ENCODE results near the gene BBIP1.

The BBIP1 gene

GRCh38 chr10:110918643-110919348, at the start of gene BBIP1:
TSS of gene BBIP1 (minus strand) at chr10:110919180. CDS start at chr10:110918157, 1,023 bp downstream.
- H3K9me3 Mint-ChIP-seq: no peaks in the 10 kb centered on the region
- CTCF ChIA-PET: interaction anchor here (0.9 to 2.8 kb wide), 6 partner anchors 16 to 172 kb away, joined by 3 to 10 read pairs (median 6); no protein-coding TSS in a partner anchor
- peaks cover 38% of the 10 kb centered on the region for H3K4me1 Mint-ChIP-seq
- H3K27ac Mint-ChIP-seq: peak within 1 kb of the TSS; percentile 98
- no peak for DNase-seq
- H3K36me3 Mint-ChIP-seq: peaks cover 6% of the 10 kb centered on the region
- peak within 1 kb of the TSS; percentile 91 for H3K4me3 Mint-ChIP-seq
- H3K27me3 Mint-ChIP-seq: no peaks in the 10 kb centered on the region

DNA sequence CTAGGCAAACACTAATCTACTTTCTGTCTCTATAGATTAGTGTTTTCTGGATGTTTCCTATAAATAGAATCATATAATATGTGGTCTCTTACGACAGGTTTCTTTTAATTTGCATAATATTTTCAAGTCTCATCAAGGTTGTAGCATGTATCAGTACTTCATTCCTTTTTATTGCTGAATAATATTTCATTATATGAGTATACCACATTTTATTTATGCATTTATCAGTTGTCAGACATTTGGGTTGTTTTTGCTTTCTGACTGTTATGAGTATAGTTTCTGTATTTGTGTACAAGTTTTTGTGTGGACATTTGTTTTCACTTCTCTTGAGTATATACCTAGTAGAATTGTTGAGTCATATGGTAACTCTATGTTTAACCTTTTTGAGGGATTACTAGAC, 48.7 kb upstream of the BBIP1 start:
- DNase-seq: no peak
- Mint-ChIP-seq H3K27ac (no peak overlapping the region), H3K4me1 (peaks cover 2% of the 10 kb centered on the region), H3K4me3 (no peak overlapping the region), H3K36me3 (peaks cover 21% of the 10 kb centered on the region), H3K27me3 (no peaks in the 10 kb centered on the region), H3K9me3 (no peaks in the 10 kb centered on the region)
- CTCF ChIA-PET: interaction anchor here (1.3 kb wide), 1 partner anchor 11 kb away, joined by 3 read pairs; no protein-coding TSS in a partner anchor

DNA sequence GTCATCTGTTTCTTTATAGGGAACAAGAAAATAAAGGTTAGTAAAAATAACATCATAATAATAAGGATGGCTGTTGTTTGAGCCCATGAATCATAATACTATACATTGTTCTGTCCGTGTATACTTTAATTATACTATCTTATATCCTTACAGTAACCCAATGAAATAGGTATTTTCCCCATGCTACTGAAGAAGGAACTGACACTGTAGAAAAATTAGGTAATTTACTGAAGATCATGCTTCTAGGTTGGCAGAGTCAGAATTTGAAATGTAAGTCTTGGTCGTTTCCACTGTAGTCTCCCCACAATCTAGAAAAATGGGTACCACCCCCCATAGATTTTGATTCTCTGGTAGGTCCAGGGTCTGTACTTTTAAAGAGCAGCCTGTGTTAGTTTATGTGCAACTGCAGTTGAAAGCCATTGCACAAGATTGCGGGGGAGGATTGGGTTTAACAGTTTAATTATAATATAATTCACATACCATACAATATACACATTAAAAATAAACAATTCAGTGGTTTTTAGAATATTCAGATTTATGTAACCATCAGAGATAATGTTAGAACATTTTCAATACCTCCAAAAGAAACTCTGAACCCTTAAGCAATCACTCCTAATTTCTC, 48.1 kb upstream of the BBIP1 start:
- Mint-ChIP-seq H3K4me1 (peaks cover 2% of the 10 kb centered on the region), H3K4me3 (no peak overlapping the region), H3K9me3 (no peaks in the 10 kb centered on the region), H3K27ac (no peak overlapping the region), H3K36me3 (peaks cover 18% of the 10 kb centered on the region), H3K27me3 (no peaks in the 10 kb centered on the region)
- no peak for DNase-seq
- CTCF ChIA-PET: no interaction called here

GRCh38 chr10:110966146-110966545, 47.2 kb upstream of the BBIP1 start:
- H3K9me3 Mint-ChIP-seq: no peaks in the 10 kb centered on the region
- no peak for DNase-seq
- H3K4me1 Mint-ChIP-seq: peaks cover 2% of the 10 kb centered on the region
- CTCF ChIA-PET: no interaction called here
- no peak overlapping the region for H3K27ac Mint-ChIP-seq
- H3K27me3 Mint-ChIP-seq: no peaks in the 10 kb centered on the region
- no peak overlapping the region for H3K4me3 Mint-ChIP-seq
- H3K36me3 Mint-ChIP-seq: peaks cover 18% of the 10 kb centered on the region

- Mint-ChIP-seq H3K9me3 (no peaks in the 10 kb centered on the region), H3K4me3 (no peak overlapping the region), H3K27me3 (no peaks in the 10 kb centered on the region), H3K27ac (no peak overlapping the region), H3K36me3 (peaks cover 14% of the 10 kb centered on the region), H3K4me1 (no peaks in the 10 kb centered on the region)
- CTCF ChIA-PET: no interaction called here
- no peak for DNase-seq
These were observed 46.2 kb upstream of the BBIP1 start for GRCh38 chr10:110965216-110965615.

- H3K9me3 Mint-ChIP-seq: no peaks in the 10 kb centered on the region
- H3K27me3 Mint-ChIP-seq: no peaks in the 10 kb centered on the region
- H3K4me1 Mint-ChIP-seq: no peaks in the 10 kb centered on the region
- no peak overlapping the region for H3K4me3 Mint-ChIP-seq
- no peak overlapping the region for H3K27ac Mint-ChIP-seq
- H3K36me3 Mint-ChIP-seq: peaks cover 11% of the 10 kb centered on the region
- DNase-seq: no peak
- CTCF ChIA-PET: no interaction called here
These were observed 45.7 kb upstream of the BBIP1 start for GRCh38 chr10:110964681-110965080.

GRCh38 chr10:110963162-110963561, 44.2 kb upstream of the BBIP1 start:
- Mint-ChIP-seq H3K27ac (no peak overlapping the region), H3K4me1 (no peaks in the 10 kb centered on the region), H3K36me3 (peaks cover 11% of the 10 kb centered on the region), H3K4me3 (no peak overlapping the region), H3K9me3 (no peaks in the 10 kb centered on the region), H3K27me3 (no peaks in the 10 kb centered on the region)
- CTCF ChIA-PET: no interaction called here
- DNase-seq: no peak

GRCh38 chr10:110962443-110962842, 43.5 kb upstream of the BBIP1 start:
- CTCF ChIA-PET: no interaction called here
- H3K9me3 Mint-ChIP-seq: no peaks in the 10 kb centered on the region
- no peak for DNase-seq
- no peaks in the 10 kb centered on the region for H3K27me3 Mint-ChIP-seq
- H3K27ac Mint-ChIP-seq: no peak overlapping the region
- no peak overlapping the region for H3K4me3 Mint-ChIP-seq
- H3K4me1 Mint-ChIP-seq: no peaks in the 10 kb centered on the region
- H3K36me3 Mint-ChIP-seq: peaks cover 7% of the 10 kb centered on the region

GRCh38 chr10:110960333-110960712, 41.3 kb upstream of the BBIP1 start:
- Mint-ChIP-seq H3K4me1 (no peaks in the 10 kb centered on the region), H3K27ac (no peak overlapping the region)
- CTCF ChIA-PET: no interaction called here

DNA sequence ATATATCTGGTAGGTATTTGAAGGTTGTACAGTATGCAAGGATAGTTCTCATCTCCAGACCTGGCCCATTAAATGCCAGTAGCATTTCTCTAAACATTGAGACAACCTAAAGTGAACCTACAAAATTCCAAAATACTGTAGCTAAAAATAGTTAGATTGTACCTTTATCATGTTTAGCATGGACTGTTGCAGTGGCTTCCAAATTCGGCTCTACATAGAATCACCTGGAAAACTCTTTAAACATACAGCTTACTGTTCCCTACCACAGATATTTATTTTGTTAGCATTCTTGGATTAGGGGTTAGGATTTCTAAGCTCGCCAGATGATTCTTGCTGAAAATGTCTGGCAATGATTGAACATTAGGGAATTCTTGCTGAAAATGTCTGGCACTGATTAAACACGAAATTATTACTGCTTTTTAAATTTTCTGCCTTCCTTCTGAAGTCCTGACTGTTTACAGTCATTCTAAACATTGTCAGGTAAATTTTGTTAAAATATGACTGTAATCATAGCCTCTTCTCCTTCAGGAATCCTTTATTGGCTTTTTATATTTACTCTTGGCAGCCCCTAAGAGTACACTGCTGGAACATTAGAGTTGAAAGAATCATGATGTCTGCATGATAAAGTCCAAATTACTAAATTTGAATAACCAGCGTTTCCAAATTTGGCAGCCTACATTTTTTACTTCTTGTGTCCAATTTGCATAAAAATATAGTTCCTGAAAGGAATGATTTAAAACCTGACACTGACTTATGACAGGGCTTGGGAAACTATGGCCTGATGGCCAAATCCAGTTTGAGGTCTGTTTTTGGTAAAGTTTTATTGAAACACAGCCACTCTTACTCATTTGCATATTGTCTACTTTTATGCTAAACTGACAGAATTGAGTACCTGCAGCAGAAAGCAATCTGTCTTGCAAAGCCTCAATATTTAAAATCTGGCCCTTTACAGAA, 40.7 kb upstream of the BBIP1 start:
- Mint-ChIP-seq H3K27me3 (no peaks in the 10 kb centered on the region), H3K9me3 (no peaks in the 10 kb centered on the region), H3K4me1 (no peaks in the 10 kb centered on the region), H3K36me3 (peaks cover 12% of the 10 kb centered on the region), H3K27ac (no peak overlapping the region), H3K4me3 (no peak overlapping the region)
- CTCF ChIA-PET: no interaction called here
- DNase-seq: no peak

More at GRCh38 chr10:110960333-110960712, 41.3 kb upstream of the BBIP1 start:
- no peak for DNase-seq
- no peaks in the 10 kb centered on the region for H3K27me3 Mint-ChIP-seq
- peaks cover 8% of the 10 kb centered on the region for H3K36me3 Mint-ChIP-seq
- H3K9me3 Mint-ChIP-seq: no peaks in the 10 kb centered on the region
- H3K4me3 Mint-ChIP-seq: no peak overlapping the region

DNA sequence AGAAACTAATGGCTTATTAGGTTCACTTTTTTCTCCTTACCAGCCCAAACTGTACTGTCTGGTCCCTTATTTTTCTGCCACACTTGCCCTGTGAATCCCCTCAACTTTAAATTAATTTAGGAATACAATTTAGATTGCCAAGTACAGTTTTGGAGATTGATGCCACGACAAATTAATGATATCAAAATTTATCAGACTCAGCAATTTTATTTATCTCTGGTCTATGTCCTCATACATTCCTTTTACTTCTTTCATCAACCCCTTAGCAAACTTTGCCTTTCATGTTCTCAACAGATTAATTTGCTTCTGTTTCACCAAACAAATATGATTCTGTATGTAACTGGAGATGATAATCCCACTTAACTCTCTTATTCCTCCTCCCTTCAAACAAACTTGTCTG, 38.6 kb upstream of the BBIP1 start:
- CTCF ChIA-PET: no interaction called here
- Mint-ChIP-seq H3K27ac (no peak overlapping the region), H3K27me3 (no peaks in the 10 kb centered on the region), H3K4me1 (no peaks in the 10 kb centered on the region), H3K4me3 (no peak overlapping the region), H3K9me3 (peaks cover 2% of the 10 kb centered on the region), H3K36me3 (peaks cover 15% of the 10 kb centered on the region)
- no peak for DNase-seq

GRCh38 chr10:110951381-110951780, 32.4 kb upstream of the BBIP1 start:
- no peaks in the 10 kb centered on the region for H3K27me3 Mint-ChIP-seq
- no peak overlapping the region for H3K4me3 Mint-ChIP-seq
- H3K36me3 Mint-ChIP-seq: peaks cover 27% of the 10 kb centered on the region
- H3K4me1 Mint-ChIP-seq: peaks cover 3% of the 10 kb centered on the region
- H3K27ac Mint-ChIP-seq: no peak overlapping the region
- no peak for DNase-seq
- H3K9me3 Mint-ChIP-seq: peaks cover 4% of the 10 kb centered on the region
- CTCF ChIA-PET: no interaction called here

- Mint-ChIP-seq H3K4me3 (no peak overlapping the region), H3K36me3 (peaks cover 36% of the 10 kb centered on the region), H3K27me3 (no peaks in the 10 kb centered on the region), H3K4me1 (peaks cover 3% of the 10 kb centered on the region), H3K9me3 (peaks cover 6% of the 10 kb centered on the region), H3K27ac (no peak overlapping the region)
- CTCF ChIA-PET: no interaction called here
- no peak for DNase-seq
These were observed 28.1 kb upstream of the BBIP1 start for GRCh38 chr10:110947061-110947595.

DNA sequence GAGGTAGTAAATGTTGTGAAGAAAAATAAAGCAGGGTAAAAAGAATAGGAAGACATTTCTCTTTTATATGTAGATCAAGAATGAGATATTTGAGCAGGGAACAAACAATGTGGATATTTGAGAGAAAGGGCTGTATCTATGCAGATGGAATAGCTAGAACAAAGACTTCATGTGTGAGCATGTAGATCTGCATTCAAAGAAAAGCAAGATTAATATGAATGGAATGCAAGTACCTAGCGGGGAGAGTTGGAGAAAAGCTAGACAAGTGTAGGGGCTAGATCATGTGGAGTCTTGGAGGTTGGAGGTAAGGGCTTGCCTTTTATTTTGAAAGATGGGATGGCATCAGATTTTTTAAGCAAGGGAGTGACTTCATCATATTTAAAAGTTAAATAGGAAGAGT, 27.5 kb upstream of the BBIP1 start:
- H3K4me3 Mint-ChIP-seq: no peak overlapping the region
- H3K27ac Mint-ChIP-seq: no peak overlapping the region
- H3K4me1 Mint-ChIP-seq: peaks cover 3% of the 10 kb centered on the region

More for the DNA sequence above, 27.5 kb upstream of the BBIP1 start:
- H3K27me3 Mint-ChIP-seq: no peaks in the 10 kb centered on the region
- peaks cover 33% of the 10 kb centered on the region for H3K36me3 Mint-ChIP-seq
- H3K9me3 Mint-ChIP-seq: peaks cover 6% of the 10 kb centered on the region
- CTCF ChIA-PET: no interaction called here
- no peak for DNase-seq

Data from activated naive CD4-positive, alpha-beta T cell treated with anti-CD3 and anti-CD28 coated beads, Interleukin-2, amount 10 ng/mL, durations not matched to agents 7 days and 5 days (primary cell).